Panc1 (cell line): ENCODE data around the gene SLC10A1. TPM values are rescaled to one million over a fixed set of nuclear protein-coding genes. Genes with fewer than 3 reads are reported as not detected.

ENCODE experiments used
- ATAC-seq: fragments of 200-7000 bp; cut with Tn5 transposase; 2 replicates; pipeline ENCODE4 v1.9.1; 2020; ENCODE audit warnings: mild to moderate bottlenecking, moderate library complexity
- BruUV-seq: library from RNA; stranded (reverse); fragments of 400-500 nt; replicated peaks from 2 replicates; lab custom pipeline; 2021; lab: Mats Ljungman, UMichigan
- CTCF ChIA-PET: fragments of 300-600 bp; sonication (Branson Sonifier 250); formaldehyde crosslinking; loops from one replicate; lab custom pipeline; 2022; ENCODE audit warnings: antibody characterized with exemption; lab: Charles Lee
- POLR2A ChIA-PET: fragments of 300-600 bp; sonication (Branson Sonifier 250); formaldehyde crosslinking; loops from one replicate; lab custom pipeline; 2022; ENCODE audit warnings: antibody characterized with exemption; lab: Charles Lee
- DNase-seq: peaks from one replicate; pipeline ENCODE4 v3.0.0-alpha.2; 2010; ENCODE audit warnings: low read depth, low spot score
- H3K27ac ChIP-seq: 2 replicates; pipeline ENCODE4 v1.5.1; 2011; ENCODE audit warnings: mild to moderate bottlenecking, low read length, inconsistent platforms
- H3K27me3 ChIP-seq: fragments of 200-500 bp; sonication (Bioruptor generic); 2 replicates; pipeline ENCODE4 v1.6.0; 2014; ENCODE audit warnings: low read length, inconsistent platforms; ENCODE audit not compliant: control insufficient read depth, insufficient read depth
- H3K36me3 ChIP-seq: fragments of 200-500 bp; sonication (Bioruptor generic); 2 replicates; pipeline ENCODE4 v1.5.1; 2014; ENCODE audit warnings: inconsistent platforms, mild to moderate bottlenecking, low read length, moderate library complexity; ENCODE audit not compliant: control insufficient read depth, insufficient read depth
- H3K4me1 ChIP-seq: 2 replicates; pipeline ENCODE4 v1.5.1; 2011; ENCODE audit warnings: inconsistent platforms, mild to moderate bottlenecking, low read length, moderate library complexity; ENCODE audit not compliant: control insufficient read depth, insufficient read depth
- H3K4me3 ChIP-seq, 2 experiments: 2 replicates each; pipeline ENCODE4 v1.5.1; 2011 to 2012; ENCODE audit warnings: low read depth in 2 of 2, low read length in 2 of 2, mild to moderate bottlenecking in 2 of 2, inconsistent platforms in 1 of 2, moderate library complexity in 1 of 2
- H3K9me3 ChIP-seq: fragments of 200-500 bp; sonication (Bioruptor generic); 2 replicates; pipeline ENCODE4 v1.5.1; 2014; ENCODE audit warnings: low read depth, mild to moderate bottlenecking, inconsistent platforms, low read length, moderate library complexity; ENCODE audit not compliant: control insufficient read depth, insufficient read depth
- CTCF ChIP-seq: fragments of 450-650 bp; IDR thresholded peaks from 2 replicates; pipeline ENCODE4 v1.5.1; 2017; ENCODE audit warnings: mild to moderate bottlenecking
- POLR2AphosphoS5 ChIP-seq: IDR thresholded peaks from 2 replicates; pipeline ENCODE4 v1.6.1; 2012; ENCODE audit warnings: mild to moderate bottlenecking, low read depth, low read length, moderate library complexity
- SIN3A ChIP-seq: IDR thresholded peaks from 2 replicates; pipeline ENCODE4 v1.6.1; 2012; ENCODE audit warnings: low read depth, mild to moderate bottlenecking, low read length, moderate library complexity, borderline replicate concordance; ENCODE audit not compliant: insufficient read depth
- TCF7L2 ChIP-seq: IDR thresholded peaks from 2 replicates; pipeline ENCODE4 v1.6.1; 2011; ENCODE audit warnings: mild to moderate bottlenecking, low read depth, low read length, inconsistent platforms
- in situ Hi-C: cut with HindIII; loops from 2 replicates; pipeline ENCODE4 v1.10.0; 2016; ENCODE audit warnings: low sequenced_read_pairs, low pct_unique_long_range_greater_than_20kb
- intact Hi-C: fragments of 100-400 bp; cut with micrococcal nuclease; formaldehyde crosslinking; loops from one replicate; pipeline ENCODE4 v1.10.0; 2022; ENCODE audit not compliant: unreplicated experiment
- total RNA-seq: library from RNA; stranded (reverse); gene quantifications from one replicate; pipeline ENCODE4 v1.2.1, GENCODE V29; 2021; ENCODE audit not compliant: unreplicated experiment
- TF ChIP-seq, protein P1 (sequence below), 2 experiments: IDR thresholded peaks; 2 replicates each; pipeline ENCODE4 v1.6.1; 2011 to 2012; ENCODE audit warnings: low read depth in 2 of 2, control low read depth in 1 of 2, low read length in 1 of 2, mild to moderate bottlenecking in 1 of 2, moderate library complexity in 1 of 2; ENCODE audit not compliant: insufficient read depth in 1 of 2

The SLC10A1 gene
- total RNA-seq, 1 experiment from 2014 or later = not detected

DNA sequence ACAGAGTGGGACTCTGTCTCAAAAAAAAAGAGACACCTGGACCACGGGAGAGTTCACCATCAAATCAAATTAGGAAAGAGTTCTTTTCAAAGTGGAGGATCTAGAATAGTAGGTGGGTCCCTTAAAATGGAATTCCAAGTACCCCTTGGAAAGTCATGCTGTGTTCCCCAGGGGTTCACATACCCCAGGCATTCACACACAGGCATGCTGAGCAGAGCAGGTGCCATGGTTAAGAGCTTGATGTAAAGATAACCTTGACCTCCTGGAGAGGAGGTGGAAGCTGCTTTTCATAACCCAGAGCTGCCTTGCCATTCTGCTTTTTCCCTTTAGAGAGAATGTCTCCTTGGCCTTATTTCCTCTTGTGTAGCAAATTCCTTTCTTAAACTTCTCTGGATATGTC is 44.3 kb downstream of the SLC10A1 start:
- in situ Hi-C loops = no loop called here
- Histone ChIP-seq H3K36me3 (no peaks in the 10 kb centered on the region), H3K27me3 (no peaks in the 10 kb centered on the region), H3K9me3 (no peaks in the 10 kb centered on the region), H3K4me3 (no peak overlapping the region), H3K4me1 (no peaks in the 10 kb centered on the region), H3K27ac (no peak overlapping the region)
- intact Hi-C loops = no loop called here
- CTCF ChIA-PET = no interaction called here
- TF ChIP-seq CTCF = no peak
- no peak for TF ChIP-seq SIN3A
- no peak for TF ChIP-seq TCF7L2
- no peak for TF ChIP-seq POLR2AphosphoS5
- TF ChIP-seq, protein P1, sequence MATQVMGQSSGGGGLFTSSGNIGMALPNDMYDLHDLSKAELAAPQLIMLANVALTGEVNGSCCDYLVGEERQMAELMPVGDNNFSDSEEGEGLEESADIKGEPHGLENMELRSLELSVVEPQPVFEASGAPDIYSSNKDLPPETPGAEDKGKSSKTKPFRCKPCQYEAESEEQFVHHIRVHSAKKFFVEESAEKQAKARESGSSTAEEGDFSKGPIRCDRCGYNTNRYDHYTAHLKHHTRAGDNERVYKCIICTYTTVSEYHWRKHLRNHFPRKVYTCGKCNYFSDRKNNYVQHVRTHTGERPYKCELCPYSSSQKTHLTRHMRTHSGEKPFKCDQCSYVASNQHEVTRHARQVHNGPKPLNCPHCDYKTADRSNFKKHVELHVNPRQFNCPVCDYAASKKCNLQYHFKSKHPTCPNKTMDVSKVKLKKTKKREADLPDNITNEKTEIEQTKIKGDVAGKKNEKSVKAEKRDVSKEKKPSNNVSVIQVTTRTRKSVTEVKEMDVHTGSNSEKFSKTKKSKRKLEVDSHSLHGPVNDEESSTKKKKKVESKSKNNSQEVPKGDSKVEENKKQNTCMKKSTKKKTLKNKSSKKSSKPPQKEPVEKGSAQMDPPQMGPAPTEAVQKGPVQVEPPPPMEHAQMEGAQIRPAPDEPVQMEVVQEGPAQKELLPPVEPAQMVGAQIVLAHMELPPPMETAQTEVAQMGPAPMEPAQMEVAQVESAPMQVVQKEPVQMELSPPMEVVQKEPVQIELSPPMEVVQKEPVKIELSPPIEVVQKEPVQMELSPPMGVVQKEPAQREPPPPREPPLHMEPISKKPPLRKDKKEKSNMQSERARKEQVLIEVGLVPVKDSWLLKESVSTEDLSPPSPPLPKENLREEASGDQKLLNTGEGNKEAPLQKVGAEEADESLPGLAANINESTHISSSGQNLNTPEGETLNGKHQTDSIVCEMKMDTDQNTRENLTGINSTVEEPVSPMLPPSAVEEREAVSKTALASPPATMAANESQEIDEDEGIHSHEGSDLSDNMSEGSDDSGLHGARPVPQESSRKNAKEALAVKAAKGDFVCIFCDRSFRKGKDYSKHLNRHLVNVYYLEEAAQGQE (IDR thresholded peaks at IDR 0.05; ENCODE audit: insufficient read depth in 1 of 2, low read depth in 2 of 2, low read length in 1 of 2) = no peak
- ATAC-seq = no peak
- BruUV-seq = no TSS peak
- POLR2A ChIA-PET = no interaction called here
- no peak for DNase-seq

- no peak for TF ChIP-seq CTCF
- no peak for TF ChIP-seq POLR2AphosphoS5
- Histone ChIP-seq H3K27ac (no peak overlapping the region), H3K4me3 (no peak overlapping the region), H3K27me3 (no peaks in the 10 kb centered on the region), H3K36me3 (no peaks in the 10 kb centered on the region), H3K4me1 (no peaks in the 10 kb centered on the region), H3K9me3 (no peaks in the 10 kb centered on the region)
- CTCF ChIA-PET = no interaction called here
- no peak for ATAC-seq
- DNase-seq = no peak
- in situ Hi-C loops = no loop called here
- POLR2A ChIA-PET = no interaction called here
- intact Hi-C loops = no loop called here
- BruUV-seq = no TSS peak
Observed at GRCh38 chr14:69750495-69750894, 46.5 kb downstream of the SLC10A1 start.

DNA sequence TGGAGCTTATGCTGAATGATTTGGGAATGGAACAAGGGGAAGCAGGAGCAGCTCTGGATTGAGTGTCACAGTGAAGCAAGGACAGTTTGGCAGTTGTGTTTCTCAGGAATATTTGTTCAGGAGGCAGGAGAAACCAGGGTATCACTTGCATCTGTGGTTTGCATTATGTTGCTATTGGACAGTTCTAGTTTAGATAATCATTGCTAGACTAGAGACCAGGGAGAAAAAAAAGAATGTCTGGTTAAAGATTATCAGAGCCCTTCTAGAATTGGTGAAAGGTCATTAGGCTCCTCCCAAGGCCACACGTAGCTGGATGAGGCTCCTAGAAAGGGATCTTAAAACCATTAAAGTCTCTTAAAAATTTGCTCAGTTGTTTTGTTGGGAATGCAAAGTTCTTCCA is 47.1 kb downstream of the SLC10A1 start:
- ChIA-PET POLR2A (no interaction called here), CTCF (no interaction called here)
- Histone ChIP-seq H3K36me3 (no peaks in the 10 kb centered on the region), H3K9me3 (no peaks in the 10 kb centered on the region), H3K27ac (no peak overlapping the region), H3K27me3 (no peaks in the 10 kb centered on the region), H3K4me1 (no peaks in the 10 kb centered on the region), H3K4me3 (no peak overlapping the region)
- in situ Hi-C loops = no loop called here
- intact Hi-C loops = no loop called here
- ATAC-seq (no peak), DNase-seq (no peak)
- no TSS peak for BruUV-seq
- TF ChIP-seq CTCF = no peak
- TF ChIP-seq TCF7L2 = no peak
- TF ChIP-seq, protein P1 (IDR thresholded peaks at IDR 0.05; ENCODE audit: insufficient read depth in 1 of 2, low read depth in 2 of 2, low read length in 1 of 2) = no peak
- no peak for TF ChIP-seq SIN3A
- TF ChIP-seq POLR2AphosphoS5 = no peak
